HEK293 (cell line): ENCODE data around the gene TSSK6.

Experiments used
- CTCF ChIA-PET: fragments of 350-600 bp; formaldehyde crosslinking; extraction: SDS; loops from one replicate; lab custom pipeline; 2021; ENCODE audit warnings: antibody characterized with exemption; lab: Yijun Ruan, JAX
- POLR2A ChIA-PET: fragments of 300-600 bp; formaldehyde crosslinking; extraction: SDS; loops from one replicate; lab custom pipeline; 2020; ENCODE audit warnings: antibody characterized with exemption, inconsistent platforms; lab: Yijun Ruan, JAX
- H3K27ac ChIP-seq: fragments of 200-500 bp; sonication (Bioruptor generic); 2 replicates; pipeline ENCODE4 v1.5.1; 2014; ENCODE audit warnings: low read depth, low read length, control low read depth, inconsistent platforms; ENCODE audit errors: extremely low read depth
- H3K36me3 ChIP-seq, 2 experiments: fragments of 200-500 bp in 1 of 2; sonication (Bioruptor generic) in 1 of 2; 1 replicate in 1 of 2; 2 replicates in 1 of 2; pipeline ENCODE4 v1.5.1; 2014 to 2017; ENCODE audit warnings: inconsistent platforms in 2 of 2, low read length in 2 of 2; ENCODE audit not compliant: control insufficient read depth in 2 of 2, insufficient read depth in 1 of 2
- H3K4me1 ChIP-seq: fragments of 200-500 bp; sonication (Bioruptor generic); 2 replicates; pipeline ENCODE4 v1.5.1; 2014; ENCODE audit warnings: mild to moderate bottlenecking, low read length, inconsistent platforms; ENCODE audit not compliant: control insufficient read depth, insufficient read depth
- H3K4me3 ChIP-seq: 2 replicates; pipeline ENCODE4 v1.5.1; 2011; ENCODE audit warnings: low read depth, mild to moderate bottlenecking, control low read depth, low read length, moderate library complexity
- H3K9me3 ChIP-seq: fragments of 200-500 bp; sonication (Bioruptor generic); 2 replicates; pipeline ENCODE4 v1.5.1; 2014; ENCODE audit warnings: low read depth, low read length, inconsistent platforms; ENCODE audit not compliant: control insufficient read depth, insufficient read depth
- AEBP2 ChIP-seq: fragments of 450-650 bp; formaldehyde crosslinking; IDR thresholded peaks from 2 replicates; pipeline ENCODE4 v1.5.1; 2016; ENCODE audit warnings: missing biosample characterization, missing genetic modification characterization, borderline replicate concordance
- GLIS1 ChIP-seq: fragments of 450-650 bp; formaldehyde crosslinking; IDR thresholded peaks from 2 replicates; pipeline ENCODE4 v1.5.1; 2016; ENCODE audit warnings: missing biosample characterization, missing genetic modification characterization
- MZF1 ChIP-seq: fragments of 450-650 bp; formaldehyde crosslinking; IDR thresholded peaks from 2 replicates; pipeline ENCODE4 v1.5.1; 2017; ENCODE audit warnings: missing biosample characterization, missing genetic modification characterization, borderline replicate concordance
- PRDM10 ChIP-seq: fragments of 450-650 bp; formaldehyde crosslinking; IDR thresholded peaks from 2 replicates; pipeline ENCODE4 v1.5.1; 2016; ENCODE audit warnings: missing biosample characterization, missing genetic modification characterization
- REST ChIP-seq: fragments of 450-650 bp; formaldehyde crosslinking; IDR thresholded peaks from 2 replicates; pipeline ENCODE4 v1.5.1; 2016; ENCODE audit warnings: missing biosample characterization, missing genetic modification characterization
- SCRT2 ChIP-seq: fragments of 450-650 bp; formaldehyde crosslinking; IDR thresholded peaks from 2 replicates; pipeline ENCODE4 v1.5.1; 2016; ENCODE audit warnings: missing biosample characterization, missing genetic modification characterization
- ZBTB49 ChIP-seq: fragments of 450-650 bp; formaldehyde crosslinking; IDR thresholded peaks from 2 replicates; pipeline ENCODE4 v1.5.1; 2016; ENCODE audit warnings: missing biosample characterization, missing genetic modification characterization, low read depth
- ZBTB8A ChIP-seq: fragments of 450-650 bp; formaldehyde crosslinking; IDR thresholded peaks from 2 replicates; pipeline ENCODE4 v1.5.1; 2016; ENCODE audit warnings: missing biosample characterization, missing genetic modification characterization
- ZNF121 ChIP-seq: fragments of 450-650 bp; formaldehyde crosslinking; IDR thresholded peaks from 2 replicates; pipeline ENCODE4 v1.5.1; 2016; ENCODE audit warnings: missing biosample characterization, missing genetic modification characterization
- ZNF391 ChIP-seq: fragments of 450-650 bp; formaldehyde crosslinking; IDR thresholded peaks from 2 replicates; pipeline ENCODE4 v1.5.1; 2016; ENCODE audit warnings: low read depth, missing biosample characterization, missing genetic modification characterization, borderline replicate concordance
- ZNF677 ChIP-seq: fragments of 450-650 bp; IDR thresholded peaks from 2 replicates; pipeline ENCODE4 v1.5.0; 2018; ENCODE audit warnings: missing biosample characterization, mild to moderate bottlenecking, missing genetic modification characterization, moderate library complexity
- ZNF692 ChIP-seq: fragments of 450-650 bp; formaldehyde crosslinking; IDR thresholded peaks from 2 replicates; pipeline ENCODE4 v1.5.1; 2016; ENCODE audit warnings: missing biosample characterization, missing genetic modification characterization
- ZNF747 ChIP-seq: fragments of 450-650 bp; formaldehyde crosslinking; IDR thresholded peaks from 2 replicates; pipeline ENCODE4 v1.5.1; 2016; ENCODE audit warnings: missing biosample characterization, missing genetic modification characterization
- ZNF777 ChIP-seq: fragments of 450-650 bp; formaldehyde crosslinking; IDR thresholded peaks from 2 replicates; pipeline ENCODE4 v1.5.1; 2017; ENCODE audit warnings: missing biosample characterization, missing genetic modification characterization, borderline replicate concordance

TSSK6 gene

DNA sequence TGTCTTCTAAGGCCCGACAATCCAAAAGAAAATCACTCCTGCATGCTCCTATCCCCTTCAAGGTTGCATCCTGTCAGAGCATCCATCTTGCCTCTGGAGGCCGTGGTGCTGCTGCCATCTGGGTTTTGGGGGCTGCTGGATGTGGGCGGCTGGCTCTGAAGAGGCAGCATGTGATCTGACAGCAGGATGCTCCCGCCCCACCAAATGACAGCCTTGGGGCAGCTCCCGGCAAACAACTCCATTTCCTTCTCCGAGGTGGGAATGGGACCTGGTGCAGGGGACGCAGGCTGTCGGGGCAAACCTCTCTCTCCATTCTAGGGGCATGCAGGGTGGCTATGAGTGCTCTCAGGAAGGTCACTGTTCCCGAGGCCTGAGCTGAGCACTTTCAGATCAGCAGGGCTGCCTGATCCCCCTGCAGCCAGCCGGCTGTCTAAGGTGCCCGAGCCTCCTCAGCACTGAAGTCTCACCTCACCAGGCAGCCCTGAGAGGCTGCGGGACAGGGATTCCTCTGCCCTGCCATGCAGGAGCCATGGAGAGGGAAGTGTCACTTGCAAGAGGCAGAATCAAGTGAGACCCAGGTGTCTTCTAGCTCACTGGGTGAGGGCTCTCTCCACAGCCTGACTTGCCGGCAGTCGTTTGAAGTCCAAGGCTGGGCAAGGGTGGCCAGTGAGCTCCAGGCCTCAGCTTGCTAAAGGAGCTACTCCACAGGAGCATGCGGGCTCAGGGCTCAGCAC, 28.8 kb downstream of the TSSK6 start (continued):
- TF ChIP-seq REST (tag by site-specific recombination) (no peak), ZNF777 (no peak)

DNA sequence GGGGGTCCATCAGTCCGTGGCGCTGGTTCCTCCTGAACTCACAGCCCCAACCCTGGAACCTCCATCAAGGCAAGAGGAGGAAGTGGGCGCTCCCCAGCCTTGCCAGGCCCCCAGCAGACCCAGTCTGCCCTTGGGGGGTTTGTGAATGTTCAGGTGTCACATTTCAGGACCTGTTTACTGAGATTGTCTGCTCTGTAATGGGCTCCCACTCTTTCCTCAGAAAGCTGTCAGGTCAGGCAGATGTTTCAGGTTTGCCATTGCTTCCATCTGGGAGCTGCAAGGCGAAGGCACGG, 29.4 kb downstream of the TSSK6 start:
- H3K4me1 ChIP-seq: peaks cover 11% of the 10 kb centered on the region
- no peak overlapping the region for H3K4me3 ChIP-seq
- ChIA-PET POLR2A (no interaction called here), CTCF (interaction anchor here (3.6 kb wide), 1 partner anchor 10 kb away, joined by 16 read pairs; no protein-coding TSS in a partner anchor)
- H3K36me3 ChIP-seq: peaks cover 0 to 24% of the 10 kb centered on the region in 2 experiments; a peak in 2 of 3 replicates
- no peak overlapping the region for H3K27ac ChIP-seq
- H3K9me3 ChIP-seq: no peaks in the 10 kb centered on the region
- no peak for TF ChIP-seq AEBP2 (tag by site-specific recombination)
- peak; percentile 91 for TF ChIP-seq GLIS1 (tag by site-specific recombination)

DNA sequence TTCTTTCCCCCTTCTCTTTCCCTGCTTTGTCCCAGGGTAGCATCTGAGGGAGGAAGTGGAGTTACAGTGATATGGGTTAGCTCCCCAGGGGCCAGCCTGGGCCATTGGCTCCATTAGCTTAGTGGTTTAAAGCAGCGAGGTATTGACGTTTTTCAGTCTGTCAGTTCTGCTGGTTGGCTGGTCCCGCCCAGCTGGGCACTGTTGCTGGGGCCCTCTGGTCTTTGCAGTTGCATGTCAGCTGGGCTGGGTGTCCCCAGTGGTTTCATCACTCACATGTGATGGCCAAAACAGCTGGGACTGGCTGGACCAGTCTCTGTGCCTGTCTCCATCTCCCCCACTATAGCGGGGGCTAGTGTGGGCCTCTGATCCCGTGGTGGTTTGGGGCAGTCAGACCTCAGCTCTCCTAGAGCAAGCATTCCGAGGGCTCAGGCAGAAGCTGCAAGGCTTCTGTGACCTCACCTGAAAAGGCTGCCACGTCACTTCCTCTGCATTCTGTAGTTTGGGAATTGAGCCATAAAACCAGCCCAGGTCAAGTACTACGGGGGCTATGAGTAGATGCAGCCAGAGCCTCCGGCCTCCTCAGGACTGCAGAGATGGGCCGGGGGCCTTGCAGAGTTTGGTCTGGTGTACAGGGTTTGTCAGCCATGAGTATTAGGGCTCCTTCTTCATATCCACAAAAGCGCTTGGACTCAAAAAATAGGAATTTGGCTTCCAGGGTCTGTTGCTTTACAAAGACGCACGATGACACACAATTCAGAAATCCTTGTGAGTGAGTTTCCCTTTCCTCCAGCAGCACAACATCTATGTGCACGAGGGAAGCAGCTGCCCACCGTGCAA, 30.0 kb downstream of the TSSK6 start:
- Histone ChIP-seq H3K4me1 (peaks cover 11% of the 10 kb centered on the region), H3K27ac (no peak overlapping the region), H3K36me3 (peaks cover 0 to 27% of the 10 kb centered on the region in 2 experiments; a peak in 2 of 3 replicates), H3K4me3 (no peak overlapping the region), H3K9me3 (no peaks in the 10 kb centered on the region)
- ChIA-PET POLR2A (no interaction called here), CTCF (interaction anchor here (0.6 to 3.6 kb wide), 2 partner anchors 9 to 300 kb away, joined by 4 to 16 read pairs; no protein-coding TSS in a partner anchor)
- TF ChIP-seq ZNF692 (tag by site-specific recombination) (peak; percentile 46; the same call in 1 of the 2 replicates), ZNF677 (no peak), PRDM10 (no peak), AEBP2 (tag by site-specific recombination) (no peak), ZBTB8A (tag by site-specific recombination) (no peak), ZNF391 (tag by site-specific recombination) (no peak), GLIS1 (tag by site-specific recombination) (peak; percentile 1; the same call in 1 of the 2 replicates), ZNF747 (no peak), MZF1 (tag by site-specific recombination) (no peak), ZNF121 (no peak), SCRT2 (tag by site-specific recombination) (peak; percentile 34; the same call in 1 of the 2 replicates), ZBTB49 (no peak)
